Stomach (tissue), 4 donors: Measurements from ENCODE around the gene FUT8.

Experiments used
- EP300 ChIP-seq: sonication (generic); formaldehyde crosslinking; IDR thresholded peaks from one replicate; pipeline ENCODE4 v1.6.1; 2017; ENCODE audit warnings: antibody characterized with exemption
- TF ChIP-seq, protein P1 (sequence below), 7 experiments: fragments of 450-650 bp in 4 of 7; fragments of 200-600 bp in 3 of 7; sonication (generic) in 3 of 7; IDR thresholded peaks; one replicate each; pipeline ENCODE4 v1.5.1; 2016 to 2019; ENCODE audit warnings: antibody characterized with exemption in 7 of 7, control low read depth in 2 of 7, mild to moderate bottlenecking in 1 of 7

DNA sequence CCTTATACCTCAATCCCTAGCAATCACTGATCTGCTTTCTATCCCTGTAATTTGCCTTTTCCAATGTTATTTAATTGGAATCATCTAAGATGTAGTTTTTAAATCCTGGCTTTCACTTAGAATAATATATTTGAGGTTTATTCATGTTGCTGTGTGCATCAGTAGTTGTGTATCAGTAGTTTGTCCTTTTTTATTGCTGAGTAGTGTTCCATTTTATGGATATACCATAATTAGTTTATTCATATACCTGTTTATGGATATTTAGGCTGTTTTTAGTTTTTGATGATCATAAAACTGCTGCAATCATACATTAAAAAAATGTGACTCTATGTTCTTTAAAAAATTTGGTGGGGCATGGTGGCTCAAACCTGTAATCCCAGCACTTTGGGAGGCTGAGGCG is 43.7 kb downstream of the FUT8 start:
- TF ChIP-seq, protein P1, sequence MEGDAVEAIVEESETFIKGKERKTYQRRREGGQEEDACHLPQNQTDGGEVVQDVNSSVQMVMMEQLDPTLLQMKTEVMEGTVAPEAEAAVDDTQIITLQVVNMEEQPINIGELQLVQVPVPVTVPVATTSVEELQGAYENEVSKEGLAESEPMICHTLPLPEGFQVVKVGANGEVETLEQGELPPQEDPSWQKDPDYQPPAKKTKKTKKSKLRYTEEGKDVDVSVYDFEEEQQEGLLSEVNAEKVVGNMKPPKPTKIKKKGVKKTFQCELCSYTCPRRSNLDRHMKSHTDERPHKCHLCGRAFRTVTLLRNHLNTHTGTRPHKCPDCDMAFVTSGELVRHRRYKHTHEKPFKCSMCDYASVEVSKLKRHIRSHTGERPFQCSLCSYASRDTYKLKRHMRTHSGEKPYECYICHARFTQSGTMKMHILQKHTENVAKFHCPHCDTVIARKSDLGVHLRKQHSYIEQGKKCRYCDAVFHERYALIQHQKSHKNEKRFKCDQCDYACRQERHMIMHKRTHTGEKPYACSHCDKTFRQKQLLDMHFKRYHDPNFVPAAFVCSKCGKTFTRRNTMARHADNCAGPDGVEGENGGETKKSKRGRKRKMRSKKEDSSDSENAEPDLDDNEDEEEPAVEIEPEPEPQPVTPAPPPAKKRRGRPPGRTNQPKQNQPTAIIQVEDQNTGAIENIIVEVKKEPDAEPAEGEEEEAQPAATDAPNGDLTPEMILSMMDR (IDR thresholded peaks at IDR 0.05) = no peak
- TF ChIP-seq EP300 = no peak
